Panc1 (cell line): ENCODE data around the gene PC. TPM values are rescaled to one million over a fixed set of nuclear protein-coding genes. Genes with fewer than 3 reads are reported as not detected.

Experiments used
- ATAC-seq: fragments of 200-7000 bp; cut with Tn5 transposase; 2 replicates; pipeline ENCODE4 v1.9.1; 2020; ENCODE audit warnings: mild to moderate bottlenecking, moderate library complexity
- BruUV-seq: library from RNA; stranded (reverse); fragments of 400-500 nt; replicated peaks from 2 replicates; lab custom pipeline; 2021; lab: Mats Ljungman, UMichigan
- CTCF ChIA-PET: fragments of 300-600 bp; sonication (Branson Sonifier 250); formaldehyde crosslinking; loops from one replicate; lab custom pipeline; 2022; ENCODE audit warnings: antibody characterized with exemption; lab: Charles Lee
- POLR2A ChIA-PET: fragments of 300-600 bp; sonication (Branson Sonifier 250); formaldehyde crosslinking; loops from one replicate; lab custom pipeline; 2022; ENCODE audit warnings: antibody characterized with exemption; lab: Charles Lee
- DNase-seq: peaks from one replicate; pipeline ENCODE4 v3.0.0-alpha.2; 2010; ENCODE audit warnings: low read depth, low spot score
- H3K27ac ChIP-seq: 2 replicates; pipeline ENCODE4 v1.5.1; 2011; ENCODE audit warnings: mild to moderate bottlenecking, low read length, inconsistent platforms
- H3K27me3 ChIP-seq: fragments of 200-500 bp; sonication (Bioruptor generic); 2 replicates; pipeline ENCODE4 v1.6.0; 2014; ENCODE audit warnings: low read length, inconsistent platforms; ENCODE audit not compliant: control insufficient read depth, insufficient read depth
- H3K36me3 ChIP-seq: fragments of 200-500 bp; sonication (Bioruptor generic); 2 replicates; pipeline ENCODE4 v1.5.1; 2014; ENCODE audit warnings: inconsistent platforms, mild to moderate bottlenecking, low read length, moderate library complexity; ENCODE audit not compliant: control insufficient read depth, insufficient read depth
- H3K4me1 ChIP-seq: 2 replicates; pipeline ENCODE4 v1.5.1; 2011; ENCODE audit warnings: inconsistent platforms, mild to moderate bottlenecking, low read length, moderate library complexity; ENCODE audit not compliant: control insufficient read depth, insufficient read depth
- H3K4me3 ChIP-seq, 2 experiments: 2 replicates each; pipeline ENCODE4 v1.5.1; 2011 to 2012; ENCODE audit warnings: low read depth in 2 of 2, low read length in 2 of 2, mild to moderate bottlenecking in 2 of 2, inconsistent platforms in 1 of 2, moderate library complexity in 1 of 2
- H3K9me3 ChIP-seq: fragments of 200-500 bp; sonication (Bioruptor generic); 2 replicates; pipeline ENCODE4 v1.5.1; 2014; ENCODE audit warnings: low read depth, mild to moderate bottlenecking, inconsistent platforms, low read length, moderate library complexity; ENCODE audit not compliant: control insufficient read depth, insufficient read depth
- POLR2AphosphoS5 ChIP-seq: IDR thresholded peaks from 2 replicates; pipeline ENCODE4 v1.6.1; 2012; ENCODE audit warnings: mild to moderate bottlenecking, low read depth, low read length, moderate library complexity
- SIN3A ChIP-seq: IDR thresholded peaks from 2 replicates; pipeline ENCODE4 v1.6.1; 2012; ENCODE audit warnings: low read depth, mild to moderate bottlenecking, low read length, moderate library complexity, borderline replicate concordance; ENCODE audit not compliant: insufficient read depth
- TCF7L2 ChIP-seq: IDR thresholded peaks from 2 replicates; pipeline ENCODE4 v1.6.1; 2011; ENCODE audit warnings: mild to moderate bottlenecking, low read depth, low read length, inconsistent platforms
- in situ Hi-C: cut with HindIII; loops from 2 replicates; pipeline ENCODE4 v1.10.0; 2016; ENCODE audit warnings: low sequenced_read_pairs, low pct_unique_long_range_greater_than_20kb
- intact Hi-C: fragments of 100-400 bp; cut with micrococcal nuclease; formaldehyde crosslinking; loops from one replicate; pipeline ENCODE4 v1.10.0; 2022; ENCODE audit not compliant: unreplicated experiment
- total RNA-seq: library from RNA; stranded (reverse); gene quantifications from one replicate; pipeline ENCODE4 v1.2.1, GENCODE V29; 2021; ENCODE audit not compliant: unreplicated experiment
- TF ChIP-seq, protein P1 (sequence below): fragments of 450-650 bp; IDR thresholded peaks from 2 replicates; pipeline ENCODE4 v1.5.1; 2017; ENCODE audit warnings: mild to moderate bottlenecking
- TF ChIP-seq, protein P2 (sequence below), 2 experiments: IDR thresholded peaks; 2 replicates each; pipeline ENCODE4 v1.6.1; 2011 to 2012; ENCODE audit warnings: low read depth in 2 of 2, control low read depth in 1 of 2, low read length in 1 of 2, mild to moderate bottlenecking in 1 of 2, moderate library complexity in 1 of 2; ENCODE audit not compliant: insufficient read depth in 1 of 2

The PC gene
- total RNA-seq, 1 experiment from 2014 or later = 12.8 TPM

GRCh38 chr11:66877588-66878385 lies 80.4 kb downstream of the PC start:
- no peak for TF ChIP-seq POLR2AphosphoS5
- no peak for TF ChIP-seq SIN3A
- no peak for TF ChIP-seq TCF7L2
- no TSS peak for BruUV-seq
- DNase-seq (no peak), ATAC-seq (no peak)
- ChIA-PET CTCF (interaction anchor here (0.6 kb wide), 1 partner anchor 386 kb away, joined by 12 read pairs; no protein-coding TSS in a partner anchor), POLR2A (no interaction called here)
- Histone ChIP-seq H3K27ac (no peak overlapping the region), H3K9me3 (no peaks in the 10 kb centered on the region), H3K4me3 (no peak overlapping the region), H3K27me3 (no peaks in the 10 kb centered on the region), H3K4me1 (peaks cover 21% of the 10 kb centered on the region), H3K36me3 (no peaks in the 10 kb centered on the region)
- in situ Hi-C loops (no loop called here), intact Hi-C loops (no loop called here)

DNA sequence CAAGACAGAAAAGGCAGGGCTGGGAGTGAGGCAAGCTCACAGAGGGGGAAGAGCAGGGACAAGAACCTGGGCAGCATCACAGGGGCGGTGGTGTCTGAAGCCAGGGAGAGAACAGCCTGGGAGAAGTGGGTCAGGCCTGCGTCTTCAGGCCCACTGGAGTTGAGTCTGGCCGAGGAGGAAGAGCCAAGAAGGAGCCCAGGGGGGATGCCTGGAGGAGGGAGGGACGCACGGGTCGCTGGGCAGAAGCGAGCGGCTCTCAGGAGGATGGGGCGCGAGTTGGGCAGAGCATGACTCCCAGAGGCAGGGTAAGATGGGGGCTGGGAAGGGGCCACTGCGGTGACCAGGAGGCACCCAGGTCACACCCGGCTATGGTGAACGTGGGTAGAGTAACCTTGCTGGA lies 82.8 kb downstream of the PC start:
- no peak overlapping the region for H3K4me3 ChIP-seq
- no peak overlapping the region for H3K27ac ChIP-seq
- POLR2A ChIA-PET = interaction anchor here (0.7 kb wide), 1 partner anchor 130 kb away, joined by 3 read pairs; no protein-coding TSS in a partner anchor
- no peaks in the 10 kb centered on the region for H3K9me3 ChIP-seq
- peaks cover 5% of the 10 kb centered on the region; the same call in 1 of the 2 replicates for H3K4me1 ChIP-seq
- intact Hi-C loops (no loop called here), in situ Hi-C loops (no loop called here)
- H3K27me3 ChIP-seq = no peaks in the 10 kb centered on the region
- no peak; the same call in 1 of the 2 replicates for ATAC-seq
- no peaks in the 10 kb centered on the region for H3K36me3 ChIP-seq
- CTCF ChIA-PET = interaction anchor here (0.6 kb wide), 1 partner anchor 13 kb away, joined by 4 read pairs; no protein-coding TSS in a partner anchor
- DNase-seq = no peak
- TF ChIP-seq, protein P1, sequence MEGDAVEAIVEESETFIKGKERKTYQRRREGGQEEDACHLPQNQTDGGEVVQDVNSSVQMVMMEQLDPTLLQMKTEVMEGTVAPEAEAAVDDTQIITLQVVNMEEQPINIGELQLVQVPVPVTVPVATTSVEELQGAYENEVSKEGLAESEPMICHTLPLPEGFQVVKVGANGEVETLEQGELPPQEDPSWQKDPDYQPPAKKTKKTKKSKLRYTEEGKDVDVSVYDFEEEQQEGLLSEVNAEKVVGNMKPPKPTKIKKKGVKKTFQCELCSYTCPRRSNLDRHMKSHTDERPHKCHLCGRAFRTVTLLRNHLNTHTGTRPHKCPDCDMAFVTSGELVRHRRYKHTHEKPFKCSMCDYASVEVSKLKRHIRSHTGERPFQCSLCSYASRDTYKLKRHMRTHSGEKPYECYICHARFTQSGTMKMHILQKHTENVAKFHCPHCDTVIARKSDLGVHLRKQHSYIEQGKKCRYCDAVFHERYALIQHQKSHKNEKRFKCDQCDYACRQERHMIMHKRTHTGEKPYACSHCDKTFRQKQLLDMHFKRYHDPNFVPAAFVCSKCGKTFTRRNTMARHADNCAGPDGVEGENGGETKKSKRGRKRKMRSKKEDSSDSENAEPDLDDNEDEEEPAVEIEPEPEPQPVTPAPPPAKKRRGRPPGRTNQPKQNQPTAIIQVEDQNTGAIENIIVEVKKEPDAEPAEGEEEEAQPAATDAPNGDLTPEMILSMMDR = no peak
- TF ChIP-seq POLR2AphosphoS5 (no peak), TCF7L2 (no peak), SIN3A (no peak)
- TF ChIP-seq, protein P2, sequence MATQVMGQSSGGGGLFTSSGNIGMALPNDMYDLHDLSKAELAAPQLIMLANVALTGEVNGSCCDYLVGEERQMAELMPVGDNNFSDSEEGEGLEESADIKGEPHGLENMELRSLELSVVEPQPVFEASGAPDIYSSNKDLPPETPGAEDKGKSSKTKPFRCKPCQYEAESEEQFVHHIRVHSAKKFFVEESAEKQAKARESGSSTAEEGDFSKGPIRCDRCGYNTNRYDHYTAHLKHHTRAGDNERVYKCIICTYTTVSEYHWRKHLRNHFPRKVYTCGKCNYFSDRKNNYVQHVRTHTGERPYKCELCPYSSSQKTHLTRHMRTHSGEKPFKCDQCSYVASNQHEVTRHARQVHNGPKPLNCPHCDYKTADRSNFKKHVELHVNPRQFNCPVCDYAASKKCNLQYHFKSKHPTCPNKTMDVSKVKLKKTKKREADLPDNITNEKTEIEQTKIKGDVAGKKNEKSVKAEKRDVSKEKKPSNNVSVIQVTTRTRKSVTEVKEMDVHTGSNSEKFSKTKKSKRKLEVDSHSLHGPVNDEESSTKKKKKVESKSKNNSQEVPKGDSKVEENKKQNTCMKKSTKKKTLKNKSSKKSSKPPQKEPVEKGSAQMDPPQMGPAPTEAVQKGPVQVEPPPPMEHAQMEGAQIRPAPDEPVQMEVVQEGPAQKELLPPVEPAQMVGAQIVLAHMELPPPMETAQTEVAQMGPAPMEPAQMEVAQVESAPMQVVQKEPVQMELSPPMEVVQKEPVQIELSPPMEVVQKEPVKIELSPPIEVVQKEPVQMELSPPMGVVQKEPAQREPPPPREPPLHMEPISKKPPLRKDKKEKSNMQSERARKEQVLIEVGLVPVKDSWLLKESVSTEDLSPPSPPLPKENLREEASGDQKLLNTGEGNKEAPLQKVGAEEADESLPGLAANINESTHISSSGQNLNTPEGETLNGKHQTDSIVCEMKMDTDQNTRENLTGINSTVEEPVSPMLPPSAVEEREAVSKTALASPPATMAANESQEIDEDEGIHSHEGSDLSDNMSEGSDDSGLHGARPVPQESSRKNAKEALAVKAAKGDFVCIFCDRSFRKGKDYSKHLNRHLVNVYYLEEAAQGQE (IDR thresholded peaks at IDR 0.05; ENCODE audit: insufficient read depth in 1 of 2, low read depth in 2 of 2, low read length in 1 of 2) = no peak
- no TSS peak for BruUV-seq
